ENCODE data around the gene MSI2.

MSI2 gene

GRCh38 chr17:57713140-57713539 is 456.8 kb downstream of the MSI2 start:
- no peak for DNase-seq

- DNase-seq = no peak
Measured at GRCh38 chr17:57714665-57715180, 458.4 kb downstream of the MSI2 start.

- DNase-seq = no peak
Measured at GRCh38 chr17:57715981-57716380, 459.7 kb downstream of the MSI2 start.

- no peak for DNase-seq
Measured at GRCh38 chr17:57718878-57719277, 462.6 kb downstream of the MSI2 start.

- no peak for DNase-seq
Measured at GRCh38 chr17:57720386-57721035, 464.2 kb downstream of the MSI2 start.

- DNase-seq = no peak
Measured at GRCh38 chr17:57721967-57722703, 465.8 kb downstream of the MSI2 start.

- DNase-seq = no peak
Measured at GRCh38 chr17:57722704-57723043, 466.4 kb downstream of the MSI2 start.

GRCh38 chr17:57723427-57724025 is 467.2 kb downstream of the MSI2 start:
- DNase-seq = no peak

GRCh38 chr17:57724026-57724728 is 467.9 kb downstream of the MSI2 start:
- peak; percentile 86 for DNase-seq

- no peak for DNase-seq
Measured at GRCh38 chr17:57724729-57725125, 468.4 kb downstream of the MSI2 start.

GRCh38 chr17:57726213-57726790 is 470.0 kb downstream of the MSI2 start:
- DNase-seq = no peak

GRCh38 chr17:57726838-57727237 is 470.5 kb downstream of the MSI2 start:
- no peak for DNase-seq

- DNase-seq = no peak
Measured at GRCh38 chr17:57727630-57728175, 471.4 kb downstream of the MSI2 start.

GRCh38 chr17:57730026-57730701 is 473.8 kb downstream of the MSI2 start:
- no peak for DNase-seq

GRCh38 chr17:57732062-57732461 is 475.7 kb downstream of the MSI2 start:
- no peak for DNase-seq

- DNase-seq = no peak
Measured at GRCh38 chr17:57733085-57733484, 476.8 kb downstream of the MSI2 start.
